ENCODE measurements around the gene ADSL.

The ADSL gene

GRCh38 chr22:40420341-40421081, 74.2 kb downstream of the ADSL start:
- DNase-seq: no peak

DNA sequence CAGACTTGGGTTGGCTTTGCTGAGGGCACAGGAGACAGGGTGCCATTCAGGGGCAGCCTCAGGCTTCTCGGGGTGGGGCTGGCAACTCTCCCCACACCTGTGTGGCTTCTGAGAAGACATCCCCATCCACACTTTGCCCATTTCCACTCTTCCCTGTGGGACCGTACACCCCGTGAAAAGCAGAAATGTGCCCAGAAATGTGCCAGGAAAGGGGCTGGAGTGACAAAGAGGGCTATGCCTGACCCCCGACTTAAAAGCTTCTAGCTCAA, 74.7 kb downstream of the ADSL start:
- DNase-seq: no peak

DNA sequence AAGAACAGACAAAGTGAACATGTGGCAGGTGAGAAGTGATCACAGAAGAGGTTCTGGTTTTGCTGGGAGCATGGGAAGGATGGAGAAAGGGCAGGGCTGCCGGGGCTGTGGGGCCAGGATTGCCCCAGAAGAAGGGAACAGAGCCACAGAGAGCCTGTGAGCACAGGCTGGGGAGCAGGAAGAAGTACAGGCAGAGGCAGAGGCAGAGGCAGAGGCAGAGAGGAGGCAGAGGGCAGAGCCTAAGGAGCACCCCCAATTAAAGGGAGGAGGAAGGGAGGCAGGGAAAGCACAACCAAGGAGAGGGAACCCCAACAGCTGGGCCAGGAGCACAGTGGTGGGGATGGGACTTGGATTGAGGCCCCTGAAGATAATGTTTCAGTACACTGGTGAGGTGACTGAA, 75.6 kb downstream of the ADSL start:
- DNase-seq: no peak

DNA sequence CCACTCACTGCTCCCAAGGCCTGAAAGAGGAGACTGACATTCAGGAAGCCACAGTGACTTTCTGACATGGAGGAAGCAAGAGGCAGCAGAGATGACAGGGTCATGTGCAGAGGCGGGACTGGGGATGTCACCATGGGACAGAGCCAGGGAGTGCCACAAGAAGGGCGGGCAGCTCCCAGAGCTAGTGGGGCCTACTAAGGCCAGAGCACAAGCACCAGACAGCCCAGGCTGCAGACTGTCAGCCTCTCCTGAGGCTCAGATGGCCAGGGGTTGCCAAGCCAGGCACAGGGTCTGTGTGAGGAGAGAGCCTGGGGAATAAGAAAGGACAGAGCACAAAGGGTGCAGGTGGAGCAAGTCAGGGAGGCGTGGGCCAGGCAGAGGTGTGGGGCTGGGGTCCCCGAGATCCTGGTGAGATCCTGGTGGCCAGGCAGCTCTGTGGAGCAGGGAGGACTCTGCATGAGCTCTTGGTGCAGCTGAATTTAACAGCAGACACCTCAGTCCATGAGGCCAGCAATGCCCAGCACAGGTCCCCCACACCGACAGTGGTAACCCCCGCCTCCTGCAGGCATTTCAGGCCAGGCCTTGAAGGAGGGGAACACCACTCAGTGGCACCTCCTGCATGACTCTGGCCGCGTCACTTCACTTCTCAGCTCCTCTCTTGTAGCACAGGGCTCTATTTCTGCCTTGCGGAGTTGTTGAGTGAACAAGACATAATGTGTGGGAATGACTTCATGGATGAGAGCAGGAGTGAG, 76.4 kb downstream of the ADSL start:
- no peak for DNase-seq

GRCh38 chr22:40423310-40423688, 77.0 kb downstream of the ADSL start:
- no peak for DNase-seq

DNA sequence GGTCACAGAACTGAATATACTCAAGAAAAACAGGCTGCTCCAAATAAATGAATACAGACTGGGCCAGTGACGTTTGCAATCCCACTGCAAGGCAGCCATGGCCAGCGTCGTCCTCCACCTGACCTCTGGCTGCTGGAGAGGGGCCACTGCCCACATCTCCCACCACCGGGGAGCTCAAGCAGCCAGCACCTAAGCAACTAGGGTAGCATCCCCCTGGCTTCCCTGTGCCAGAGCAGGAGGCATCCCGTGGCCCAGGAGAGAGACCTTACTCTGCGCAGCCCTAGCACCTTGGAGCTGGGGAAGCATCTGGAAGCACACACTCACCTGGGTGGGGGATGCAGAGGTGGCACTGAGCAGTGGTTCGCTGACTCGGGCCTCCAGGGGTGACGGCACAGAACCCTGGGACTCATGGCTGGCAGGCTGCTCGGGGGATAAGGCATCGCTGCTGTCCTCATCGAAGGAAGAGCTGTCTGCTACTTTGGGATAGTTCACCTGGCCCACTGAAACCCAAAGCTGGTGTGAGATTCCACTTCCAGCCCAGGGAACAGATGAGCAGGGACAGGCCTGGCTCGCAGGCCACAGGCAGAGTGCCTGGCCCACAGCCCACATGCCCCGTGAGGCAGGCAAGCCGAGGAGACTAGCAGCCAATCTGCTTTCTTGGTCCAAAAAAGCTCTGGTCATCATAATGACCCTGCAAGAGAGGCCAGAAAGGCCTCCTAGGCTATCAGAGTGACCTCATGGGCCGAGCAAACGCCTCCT, 77.8 kb downstream of the ADSL start:
- DNase-seq: no peak

DNA sequence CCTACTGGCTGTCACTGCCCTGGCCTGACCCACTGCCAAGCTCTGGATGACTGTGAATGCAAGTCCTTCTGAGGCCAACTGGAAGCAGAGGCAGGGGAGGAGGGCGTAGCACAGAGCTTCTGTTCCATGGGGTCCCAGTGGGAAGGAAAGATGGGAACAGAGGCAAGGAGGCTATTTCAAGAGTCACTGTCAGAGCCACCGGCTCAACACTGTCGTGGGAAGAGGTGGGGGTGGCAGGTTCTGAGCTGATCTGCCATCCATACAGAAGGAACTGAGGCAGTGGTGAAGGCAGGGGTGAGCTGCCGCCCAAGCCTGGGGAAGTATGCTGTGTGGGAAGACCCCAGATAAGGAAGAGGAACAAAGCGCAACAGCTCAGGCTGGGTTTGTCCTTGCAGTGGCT, 78.8 kb downstream of the ADSL start:
- DNase-seq: no peak

- no peak for DNase-seq
Measured at GRCh38 chr22:40426594-40427333, 80.5 kb downstream of the ADSL start.

GRCh38 chr22:40428796-40429195, 82.5 kb downstream of the ADSL start:
- no peak for DNase-seq

DNA sequence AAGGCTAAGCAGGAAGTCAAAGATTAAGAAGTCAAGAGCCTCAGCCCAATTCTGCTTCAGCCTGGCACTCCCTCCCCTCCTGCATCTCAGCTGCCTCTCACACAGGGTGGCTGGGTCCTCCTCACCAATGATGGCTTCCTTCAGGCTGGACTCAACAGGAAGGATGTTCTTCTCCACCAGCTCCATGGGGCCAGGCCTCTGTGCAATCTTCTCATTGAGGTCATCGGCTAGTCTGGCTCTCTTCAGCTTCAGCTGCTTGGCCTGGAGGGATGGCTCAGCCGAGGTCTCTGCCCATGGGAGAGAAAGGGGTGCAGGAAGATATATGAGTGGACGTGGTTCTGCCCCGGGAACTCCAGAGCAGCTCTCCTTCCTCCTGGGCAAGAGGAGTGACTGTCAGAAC, 83.2 kb downstream of the ADSL start:
- DNase-seq: no peak

DNA sequence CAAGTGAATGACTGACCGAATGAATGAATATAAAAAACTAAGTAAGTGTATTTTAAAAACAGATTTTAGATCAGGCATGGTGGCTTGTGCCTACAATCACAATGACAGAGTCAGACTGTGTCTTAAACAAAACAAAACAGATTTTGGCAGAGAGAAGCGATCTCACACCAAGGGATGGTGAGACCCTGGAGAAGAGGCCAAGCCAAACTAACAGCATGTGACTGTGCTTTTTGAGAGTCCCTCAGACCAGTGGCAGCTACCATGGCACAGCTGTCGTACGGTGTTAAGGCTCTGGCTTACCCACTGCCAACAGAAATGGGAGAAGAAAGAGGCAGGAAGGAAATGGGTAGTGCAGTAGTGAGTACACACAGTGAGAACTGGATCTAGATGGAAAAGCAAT, 84.7 kb downstream of the ADSL start:
- no peak for DNase-seq

- DNase-seq: no peak
Measured at GRCh38 chr22:40432157-40432556, 85.9 kb downstream of the ADSL start.

DNA sequence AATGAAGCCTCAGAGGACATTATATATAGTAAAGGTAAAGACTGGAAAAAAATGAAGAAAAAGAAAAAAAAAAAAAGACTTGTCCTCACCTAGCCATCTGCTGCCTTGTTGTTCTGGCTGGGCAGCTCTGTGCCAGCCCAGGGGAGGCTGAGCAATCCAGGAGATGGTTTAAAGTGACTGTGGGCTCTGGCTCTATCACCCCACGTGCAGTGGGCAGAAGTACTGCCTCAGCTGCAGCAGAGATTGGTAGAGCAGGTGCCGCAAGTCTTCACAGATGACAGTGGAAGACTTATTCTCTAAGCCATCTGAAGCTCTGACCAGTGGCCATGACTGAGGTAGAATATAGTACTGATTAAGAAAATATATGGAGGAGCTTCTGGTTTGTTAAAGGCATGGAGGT, 86.3 kb downstream of the ADSL start:
- no peak for DNase-seq

- no peak for DNase-seq
Measured at GRCh38 chr22:40433416-40434090, 87.3 kb downstream of the ADSL start.

DNA sequence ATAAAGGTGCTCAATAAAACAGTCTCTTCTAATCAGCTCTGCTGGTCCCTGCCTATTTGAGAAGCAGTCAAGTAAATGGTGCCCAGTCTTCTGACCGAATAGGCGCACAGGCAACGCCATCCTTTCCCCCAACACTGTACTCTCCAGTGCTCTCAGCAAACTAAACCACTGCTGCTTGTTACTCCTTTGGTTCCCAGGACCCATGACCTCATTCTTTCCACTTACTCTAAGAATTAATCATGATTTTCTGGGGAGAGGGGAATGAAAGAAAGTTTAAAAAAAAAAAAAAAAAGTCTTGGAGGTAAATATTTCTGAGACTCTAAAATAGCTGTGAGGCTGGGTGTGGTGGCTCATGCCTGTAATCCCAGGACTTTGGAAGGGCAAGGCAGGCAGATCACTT, 87.8 kb downstream of the ADSL start:
- no peak for DNase-seq

GRCh38 chr22:40434745-40435144, 88.4 kb downstream of the ADSL start:
- no peak for DNase-seq

DNA sequence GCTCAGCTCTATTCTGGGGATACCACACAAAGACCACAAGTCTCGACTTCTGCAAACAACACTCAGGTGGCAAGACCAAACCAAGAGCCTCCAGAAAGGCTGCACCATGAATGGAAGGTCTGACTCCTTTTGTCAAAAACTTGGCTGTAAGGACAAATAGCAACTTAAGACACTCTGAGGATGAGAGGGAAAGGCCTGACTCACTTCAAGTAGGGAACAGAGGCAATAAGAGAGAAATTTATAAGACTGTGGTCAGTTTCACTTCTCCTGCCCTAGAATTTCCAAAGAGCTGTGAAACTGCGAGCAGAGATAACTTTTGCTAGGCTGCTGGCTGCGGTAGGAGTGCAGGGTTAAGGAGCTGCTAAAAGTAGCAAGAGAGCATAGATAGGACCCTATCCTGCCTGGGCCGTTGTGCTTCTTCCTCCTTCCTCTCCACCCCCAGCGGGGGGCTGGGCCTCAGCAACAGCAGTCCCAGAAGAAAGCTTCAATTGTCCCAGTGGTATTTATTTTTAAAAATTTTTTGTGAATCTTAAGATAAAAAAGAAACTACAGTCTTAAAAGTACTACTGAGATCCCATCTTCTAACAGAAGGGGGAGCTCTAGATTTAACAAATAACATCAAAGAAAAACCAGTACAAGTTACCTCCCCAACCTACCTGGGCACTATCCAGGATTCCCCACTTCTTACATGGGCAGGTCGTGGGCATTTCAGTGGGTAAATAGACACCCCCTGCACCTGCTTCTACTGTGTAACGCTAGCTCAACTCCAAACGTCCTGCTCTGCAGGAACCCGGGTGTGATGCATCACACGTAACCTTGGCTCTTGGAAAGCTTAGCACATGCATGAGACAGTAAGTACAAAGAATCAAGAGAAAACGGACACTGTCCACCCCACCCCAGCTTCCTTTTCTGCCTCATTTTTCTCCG, 90.5 kb downstream of the ADSL start:
- DNase-seq: no peak

All from activated CD4-positive, alpha-beta T cell treated with anti-CD3 and anti-CD28 coated beads for 4 hours (primary cell).